ENCODE measurements around the gene NFX1.

The NFX1 gene

GRCh38 chr9:33290247-33291030 lies at the start of gene NFX1:
NFX1 (plus strand) TSS chr9:33290516; CDS start chr9:33290573, 57 bp downstream.
- peak; percentile 95 to 96 (median 95) for DNase-seq (ENCODE audit: low read depth in 3 of 3, low spot score in 1 of 3)

GRCh38 chr9:33241298-33241697 lies 49.0 kb upstream of the NFX1 start:
- DNase-seq (ENCODE audit: low read depth in 3 of 3, low spot score in 1 of 3): no peak

GRCh38 chr9:33242609-33243134 lies 47.6 kb upstream of the NFX1 start:
- no peak for DNase-seq (ENCODE audit: low read depth in 3 of 3, low spot score in 1 of 3)

GRCh38 chr9:33244137-33244784 lies 46.1 kb upstream of the NFX1 start:
- DNase-seq (ENCODE audit: low read depth in 3 of 3, low spot score in 1 of 3): no peak

GRCh38 chr9:33245341-33245740 lies 45.0 kb upstream of the NFX1 start:
- no peak for DNase-seq (ENCODE audit: low read depth in 3 of 3, low spot score in 1 of 3)

GRCh38 chr9:33246269-33246860 lies 44.0 kb upstream of the NFX1 start:
- DNase-seq (ENCODE audit: low read depth in 3 of 3, low spot score in 1 of 3): no peak

GRCh38 chr9:33248606-33249005 lies 41.7 kb upstream of the NFX1 start:
- no peak for DNase-seq (ENCODE audit: low read depth in 3 of 3, low spot score in 1 of 3)

- DNase-seq (ENCODE audit: low read depth in 3 of 3, low spot score in 1 of 3): no peak
Observed at GRCh38 chr9:33249087-33249658, 41.1 kb upstream of the NFX1 start.

- DNase-seq (ENCODE audit: low read depth in 3 of 3, low spot score in 1 of 3): no peak
Observed at GRCh38 chr9:33249983-33250382, 40.3 kb upstream of the NFX1 start.

- DNase-seq (ENCODE audit: low read depth in 3 of 3, low spot score in 1 of 3): no peak
Observed at GRCh38 chr9:33250458-33250995, 39.8 kb upstream of the NFX1 start.

- DNase-seq (ENCODE audit: low read depth in 3 of 3, low spot score in 1 of 3): no peak
Observed at GRCh38 chr9:33254211-33254610, 36.1 kb upstream of the NFX1 start.

GRCh38 chr9:33255014-33255413 lies 35.3 kb upstream of the NFX1 start:
- DNase-seq (ENCODE audit: low read depth in 3 of 3, low spot score in 1 of 3): no peak

GRCh38 chr9:33255471-33255870 lies 34.8 kb upstream of the NFX1 start:
- no peak for DNase-seq (ENCODE audit: low read depth in 3 of 3, low spot score in 1 of 3)

- DNase-seq (ENCODE audit: low read depth in 3 of 3, low spot score in 1 of 3): no peak
Observed at GRCh38 chr9:33256236-33256635, 34.1 kb upstream of the NFX1 start.

GRCh38 chr9:33257276-33257675 lies 33.0 kb upstream of the NFX1 start:
- no peak for DNase-seq (ENCODE audit: low read depth in 3 of 3, low spot score in 1 of 3)

GRCh38 chr9:33260372-33260771 lies 29.9 kb upstream of the NFX1 start:
- DNase-seq (ENCODE audit: low read depth in 3 of 3, low spot score in 1 of 3): no peak

GRCh38 chr9:33263131-33264002 lies 26.9 kb upstream of the NFX1 start:
- no peak for DNase-seq (ENCODE audit: low read depth in 3 of 3, low spot score in 1 of 3)

GRCh38 chr9:33264003-33264472 lies 26.3 kb upstream of the NFX1 start:
- DNase-seq (ENCODE audit: low read depth in 3 of 3, low spot score in 1 of 3): peak in 1 of 3 donors; percentile 16

- DNase-seq (ENCODE audit: low read depth in 3 of 3, low spot score in 1 of 3): peak; percentile 99 to 100 (median 100)
Observed at GRCh38 chr9:33264473-33265177, 25.7 kb upstream of the NFX1 start, which contains the start of the genes BAG1 and CHMP5. BAG1 (minus strand) TSS chr9:33264708. CHMP5 (plus strand) TSS chr9:33265049; CDS start chr9:33265079, 30 bp downstream.

Data from stimulated activated CD4-positive, alpha-beta T cell treated with anti-CD3 and anti-CD28 coated beads, TNF-alpha, amount 100 ng/mL, for 1 hour (primary cell).